GM12878 (cell line): ENCODE results near the gene FAM89A. TPM values are rescaled to one million over a fixed set of nuclear protein-coding genes. Genes with fewer than 3 reads are reported as not detected.

Experiments
- ATAC-seq: fragments of 200-7000 bp; cut with Tn5 transposase; 3 replicates; pipeline ENCODE4 v1.9.1; 2020; ENCODE audit warnings: mild to moderate bottlenecking, moderate library complexity
- BruUV-seq: library from RNA; stranded (reverse); fragments of 400-500 nt; replicated peaks from 2 replicates; lab custom pipeline; 2021; lab: Mats Ljungman, UMichigan
- CTCF ChIA-PET: fragments of 300-600 bp; sonication (Branson Sonifier 250); formaldehyde crosslinking; extraction: SDS; loops from one replicate; lab custom pipeline; 2021; ENCODE audit warnings: inconsistent platforms; lab: Yijun Ruan, JAX
- POLR2A ChIA-PET: fragments of 350-600 bp; formaldehyde crosslinking; extraction: SDS; loops from one replicate; lab custom pipeline; 2021; ENCODE audit warnings: inconsistent platforms; lab: Charles Lee
- RAD21 ChIA-PET: fragments of 300-600 bp; sonication (Branson Sonifier 250); formaldehyde crosslinking; loops from one replicate; lab custom pipeline; 2023; ENCODE audit warnings: antibody characterized with exemption; ENCODE audit not compliant: unreplicated experiment; lab: Charles Lee
- SMC1A ChIA-PET: fragments of 300-600 bp; sonication (Branson Sonifier 250); formaldehyde crosslinking; loops from one replicate; lab custom pipeline; 2023; ENCODE audit not compliant: unreplicated experiment, uncharacterized antibody; lab: Charles Lee
- DNase-seq: peaks from one replicate; pipeline ENCODE4 v3.0.0-alpha.2; 2011; ENCODE audit warnings: low read depth, low spot score
- FAIRE-seq: peaks from 3 replicates; lab custom pipeline; 2011; peaks lifted over from hg19 to GRCh38; lab: Jason Lieb, UNC
- H2AFZ ChIP-seq: 2 replicates; pipeline ENCODE4 v1.6.0; 2011; ENCODE audit warnings: low read depth, low read length, control low read depth; ENCODE audit not compliant: control insufficient read depth
- H3K27ac ChIP-seq: 2 replicates; pipeline ENCODE4 v1.5.1; 2011; ENCODE audit warnings: control low read depth; ENCODE audit not compliant: control insufficient read depth, insufficient read depth
- H3K27me3 ChIP-seq, 2 experiments: replicated peaks in 1 of 2; 2 replicates each; pipeline versions ENCODE4 v1.6.0 to v1.6.1; 2011; ENCODE audit warnings: low read length in 1 of 2; ENCODE audit not compliant: control insufficient read depth in 2 of 2, insufficient read depth in 2 of 2
- H3K36me3 ChIP-seq, 2 experiments: 2 replicates each; pipeline ENCODE4 v1.5.1; 2011; ENCODE audit warnings: low read length in 1 of 2; ENCODE audit not compliant: control insufficient read depth in 2 of 2, insufficient read depth in 2 of 2
- H3K4me1 ChIP-seq: 2 replicates; pipeline ENCODE4 v1.6.1; 2011; ENCODE audit warnings: mild to moderate bottlenecking, low read length, moderate library complexity, mixed read lengths; ENCODE audit not compliant: control insufficient read depth, insufficient read depth
- H3K4me2 ChIP-seq: 2 replicates; pipeline ENCODE4 v1.6.0; 2011; ENCODE audit warnings: control low read depth; ENCODE audit not compliant: control insufficient read depth, insufficient read depth
- H3K4me3 ChIP-seq: fragments of 200-600 bp; sonication (generic); 2 replicates; pipeline ENCODE4 v1.5.1; 2016
- H3K79me2 ChIP-seq: 2 replicates; pipeline ENCODE4 v1.6.0; 2011; ENCODE audit warnings: low read length; ENCODE audit not compliant: control insufficient read depth, insufficient read depth
- H3K9ac ChIP-seq: 2 replicates; pipeline ENCODE4 v1.8.0; 2011; ENCODE audit warnings: low read length, control low read depth, mixed read lengths; ENCODE audit not compliant: control insufficient read depth, insufficient read depth
- H3K9me3 ChIP-seq: replicated peaks from 3 replicates; pipeline ENCODE4 v1.5.1; 2011; ENCODE audit warnings: mild to moderate bottlenecking, low read length; ENCODE audit not compliant: control insufficient read depth, insufficient read depth
- H4K20me1 ChIP-seq: 2 replicates; pipeline ENCODE4 v1.6.0; 2011; ENCODE audit not compliant: control insufficient read depth, insufficient read depth
- ASH2L ChIP-seq: fragments of 300-600, 200-600 bp; sonication (generic); IDR thresholded peaks from 2 replicates; pipeline ENCODE4 v1.6.1; 2017; ENCODE audit warnings: low read depth, mild to moderate bottlenecking, borderline replicate concordance
- CBX3 ChIP-seq: fragments of 200-600 bp; sonication (generic); IDR thresholded peaks from 2 replicates; pipeline ENCODE4 v1.6.1; 2016; ENCODE audit warnings: low read depth, borderline replicate concordance
- FOXK2 ChIP-seq: fragments of 450-650 bp; IDR thresholded peaks from 2 replicates; pipeline ENCODE4 v1.6.1; 2017; ENCODE audit warnings: mild to moderate bottlenecking, moderate library complexity
- HDAC2 ChIP-seq: fragments of 200-600 bp; sonication (generic); IDR thresholded peaks from 2 replicates; pipeline ENCODE4 v1.6.1; 2017
- MLLT1 ChIP-seq: fragments of 450-650 bp; IDR thresholded peaks from 2 replicates; pipeline ENCODE4 v1.6.1; 2016; ENCODE audit warnings: mild to moderate bottlenecking
- RB1 ChIP-seq: fragments of 450-650 bp; formaldehyde crosslinking; IDR thresholded peaks from 2 replicates; pipeline ENCODE4 v1.6.1; 2017; ENCODE audit warnings: mild to moderate bottlenecking, borderline replicate concordance
- RFX5 ChIP-seq: IDR thresholded peaks from 2 replicates; pipeline ENCODE4 v1.6.1; 2011; ENCODE audit warnings: low read depth, low read length, improper control_type of control experiment
- ZNF217 ChIP-seq: fragments of 450-650 bp; IDR thresholded peaks from 2 replicates; pipeline ENCODE4 v1.6.1; 2017; ENCODE audit warnings: antibody characterized with exemption, mild to moderate bottlenecking
- ZZZ3 ChIP-seq: IDR thresholded peaks from 2 replicates; pipeline ENCODE4 v1.6.1; 2011; ENCODE audit warnings: low read depth; ENCODE audit not compliant: control insufficient read depth, insufficient read length
- WGBS: methylation state at CpG from one replicate; pipeline ENCODE4 v1.1.6; 2016; ENCODE audit warnings: low lambda C conversion rate; ENCODE audit not compliant: insufficient replicate concordance, insufficient coverage; ENCODE audit errors: missing lambda C conversion rate; 5-methylcytosine and 5-hydroxymethylcytosine counted together
- in situ Hi-C: fragments of 300-500 bp; cut with MboI; formaldehyde crosslinking; loops from 9 replicates; pipeline ENCODE4 v1.14.3; 2018; ENCODE audit warnings: mixed read lengths
- intact Hi-C: fragments of 100-400 bp; cut with micrococcal nuclease; formaldehyde crosslinking; loops from one replicate; pipeline ENCODE4 v1.14.2; 2022; ENCODE audit not compliant: unreplicated experiment
- polyA plus RNA-seq, 11 experiments: library from polyadenylated mRNA; depleted of rRNA in 4 of 11; unstranded in 6 of 11; stranded (reverse) in 5 of 11; fragments of >200 nt; fragmentation: Nextera tagmentation in 4 of 11; fragmentation: Illumina TruSeq in 1 of 11; extraction: Ambion mirVana in 4 of 11; extraction: Trizol in 1 of 11; gene quantifications; 1 replicate in 1 of 11; 2 replicates in 10 of 11; pipeline versions ENCODE4 v1.2.1 to v1.2.3, GENCODE V29; 2011 to 2016; ENCODE audit warnings: inconsistent platforms in 2 of 11, missing spikeins in 2 of 11, low read depth in 1 of 11
- total RNA-seq, 4 experiments: library from RNA; depleted of rRNA in 3 of 4; stranded (reverse); fragments of >200 nt in 3 of 4; fragmentation: Illumina TruSeq in 1 of 4; extraction: Trizol in 1 of 4; gene quantifications; 2 replicates each; pipeline versions ENCODE4 v1.2.1 to v1.2.3, GENCODE V29; 2013 to 2021
- TF ChIP-seq, protein P1 (sequence below): IDR thresholded peaks from 2 replicates; pipeline ENCODE4 v1.6.1; 2012; ENCODE audit warnings: mild to moderate bottlenecking, low read depth, low read length

Gene FAM89A
- total and polyA plus RNA-seq, 10 of the 15 experiments (the other 5 are each of a cell fraction or from before 2014, with no cell fraction given), result 0.06 to 0.72 (median 0.14) TPM; not detected in 4

GRCh38 chr1:231020139-231020601 is 19.9 kb downstream of the FAM89A start (continued):
- TF ChIP-seq RFX5 (no peak), ASH2L (no peak), FOXK2 (no peak)

- Histone ChIP-seq H3K9me3 (no peaks in the 10 kb centered on the region), H3K36me3 (no peaks in the 10 kb centered on the region), H4K20me1 (no peaks in the 10 kb centered on the region), H3K27me3 (no peaks in the 10 kb centered on the region), H3K27ac (no peak overlapping the region), H2AFZ (no peak overlapping the region), H3K4me1 (no peaks in the 10 kb centered on the region), H3K79me2 (no peaks in the 10 kb centered on the region), H3K9ac (no peak overlapping the region), H3K4me2 (no peak overlapping the region), H3K4me3 (no peak overlapping the region)
- ATAC-seq (no peak), FAIRE-seq (no peak), DNase-seq (no peak)
- in situ Hi-C loops, result no loop called here
- TF ChIP-seq HDAC2, result no peak
- TF ChIP-seq MLLT1, result no peak
- TF ChIP-seq ZNF217, result no peak
- no peak for TF ChIP-seq ZZZ3
- TF ChIP-seq CBX3, result no peak
- TF ChIP-seq RB1, result no peak
- TF ChIP-seq, protein P1, sequence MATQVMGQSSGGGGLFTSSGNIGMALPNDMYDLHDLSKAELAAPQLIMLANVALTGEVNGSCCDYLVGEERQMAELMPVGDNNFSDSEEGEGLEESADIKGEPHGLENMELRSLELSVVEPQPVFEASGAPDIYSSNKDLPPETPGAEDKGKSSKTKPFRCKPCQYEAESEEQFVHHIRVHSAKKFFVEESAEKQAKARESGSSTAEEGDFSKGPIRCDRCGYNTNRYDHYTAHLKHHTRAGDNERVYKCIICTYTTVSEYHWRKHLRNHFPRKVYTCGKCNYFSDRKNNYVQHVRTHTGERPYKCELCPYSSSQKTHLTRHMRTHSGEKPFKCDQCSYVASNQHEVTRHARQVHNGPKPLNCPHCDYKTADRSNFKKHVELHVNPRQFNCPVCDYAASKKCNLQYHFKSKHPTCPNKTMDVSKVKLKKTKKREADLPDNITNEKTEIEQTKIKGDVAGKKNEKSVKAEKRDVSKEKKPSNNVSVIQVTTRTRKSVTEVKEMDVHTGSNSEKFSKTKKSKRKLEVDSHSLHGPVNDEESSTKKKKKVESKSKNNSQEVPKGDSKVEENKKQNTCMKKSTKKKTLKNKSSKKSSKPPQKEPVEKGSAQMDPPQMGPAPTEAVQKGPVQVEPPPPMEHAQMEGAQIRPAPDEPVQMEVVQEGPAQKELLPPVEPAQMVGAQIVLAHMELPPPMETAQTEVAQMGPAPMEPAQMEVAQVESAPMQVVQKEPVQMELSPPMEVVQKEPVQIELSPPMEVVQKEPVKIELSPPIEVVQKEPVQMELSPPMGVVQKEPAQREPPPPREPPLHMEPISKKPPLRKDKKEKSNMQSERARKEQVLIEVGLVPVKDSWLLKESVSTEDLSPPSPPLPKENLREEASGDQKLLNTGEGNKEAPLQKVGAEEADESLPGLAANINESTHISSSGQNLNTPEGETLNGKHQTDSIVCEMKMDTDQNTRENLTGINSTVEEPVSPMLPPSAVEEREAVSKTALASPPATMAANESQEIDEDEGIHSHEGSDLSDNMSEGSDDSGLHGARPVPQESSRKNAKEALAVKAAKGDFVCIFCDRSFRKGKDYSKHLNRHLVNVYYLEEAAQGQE, result no peak
- SMC1A ChIA-PET, result interaction anchor here (0.8 kb wide), 1 partner anchor 8 kb away, joined by 4 read pairs; no protein-coding TSS in a partner anchor
- 55% methylated on average over 14 of the region's 14 CpGs for WGBS
- intact Hi-C loops, result no loop called here
- RAD21 ChIA-PET, result no interaction called here
- CTCF ChIA-PET, result no interaction called here
- BruUV-seq, result no TSS peak
- POLR2A ChIA-PET, result no interaction called here
These were observed 20.3 kb downstream of the FAM89A start for GRCh38 chr1:231019711-231020110.
